H1 (cell line): ENCODE results near the gene MYO9A. TPM values are rescaled to one million over a fixed set of nuclear protein-coding genes. Genes with fewer than 3 reads are reported as not detected.

Experiments
- CTCF ChIA-PET: fragments of 300-600 bp; sonication (Branson Sonifier 250); formaldehyde crosslinking; loops from one replicate; lab custom pipeline; 2021; ENCODE audit not compliant: partially characterized antibody; lab: Charles Lee
- POLR2A ChIA-PET: fragments of 300-600 bp; sonication (Branson Sonifier 250); formaldehyde crosslinking; loops from one replicate; lab custom pipeline; 2021; ENCODE audit warnings: inconsistent platforms; ENCODE audit not compliant: partially characterized antibody; lab: Charles Lee
- DNase-seq, 2 experiments: peaks; one replicate each; pipeline versions ENCODE4 v3.0.0 to v3.0.0-alpha.2; 2010 to 2022; ENCODE audit warnings: low spot score in 2 of 2, low read depth in 1 of 2, mixed read lengths in 1 of 2
- FAIRE-seq: peaks from 2 replicates; lab custom pipeline; 2011; peaks lifted over from hg19 to GRCh38; lab: Jason Lieb, UNC
- H2AFZ ChIP-seq: 2 replicates; pipeline ENCODE4 v1.8.1; 2012; ENCODE audit warnings: low read length, inconsistent platforms
- H2AK5ac ChIP-seq: 2 replicates; pipeline ENCODE4 v1.6.1; 2013; ENCODE audit warnings: low read depth, low read length
- H2BK120ac ChIP-seq: replicated peaks from 2 replicates; pipeline ENCODE3; 2013; ENCODE audit warnings: low read depth, low read length, inconsistent platforms
- H2BK12ac ChIP-seq: 2 replicates; pipeline ENCODE4 v1.6.1; 2013; ENCODE audit warnings: low read depth, low read length
- H2BK15ac ChIP-seq: 2 replicates; pipeline ENCODE4 v1.6.1; 2013; ENCODE audit warnings: low read length
- H2BK20ac ChIP-seq: 2 replicates; pipeline ENCODE4 v1.6.1; 2013; ENCODE audit warnings: low read length
- H2BK5ac ChIP-seq: 2 replicates; pipeline ENCODE4 v1.6.1; 2013; ENCODE audit warnings: low read depth, low read length
- H3K14ac ChIP-seq: 2 replicates; pipeline ENCODE4 v1.6.1; 2013; ENCODE audit warnings: inconsistent platforms; ENCODE audit not compliant: insufficient read length
- H3K18ac ChIP-seq: 2 replicates; pipeline ENCODE4 v1.6.1; 2013; ENCODE audit warnings: low read length; ENCODE audit errors: extremely low read depth
- H3K23ac ChIP-seq: 2 replicates; pipeline ENCODE4 v1.6.1; 2013; ENCODE audit warnings: inconsistent platforms; ENCODE audit not compliant: insufficient read length
- H3K23me2 ChIP-seq: 2 replicates; pipeline ENCODE4 v1.6.1; 2013; ENCODE audit warnings: low read depth, low read length
- H3K27ac ChIP-seq: 2 replicates; pipeline ENCODE4 v1.6.1; 2011; ENCODE audit warnings: low read depth, low read length, inconsistent platforms
- H3K27me3 ChIP-seq, 4 experiments: replicated peaks in 1 of 4; 1 replicate in 1 of 4; 2 replicates in 3 of 4; pipeline versions ENCODE4 v1.6.1 to v1.8.1; 2011 to 2013; ENCODE audit warnings: low read length in 3 of 4, mild to moderate bottlenecking in 3 of 4, inconsistent platforms in 2 of 4, mixed read lengths in 2 of 4, moderate library complexity in 1 of 4; ENCODE audit not compliant: control insufficient read depth in 3 of 4, insufficient read depth in 3 of 4; ENCODE audit errors: extremely low read depth in 1 of 4
- H3K36me3 ChIP-seq, 4 experiments: 2 replicates each; pipeline versions ENCODE4 v1.6.1 to v1.8.1; 2011 to 2013; ENCODE audit warnings: mild to moderate bottlenecking in 4 of 4, low read length in 3 of 4, moderate library complexity in 2 of 4, control low read depth in 1 of 4, inconsistent platforms in 1 of 4; ENCODE audit not compliant: insufficient read depth in 4 of 4, control insufficient read depth in 2 of 4
- H3K4ac ChIP-seq: replicated peaks from 2 replicates; pipeline ENCODE3; 2013; ENCODE audit warnings: low read length, low read depth, mixed read lengths, inconsistent platforms; ENCODE audit not compliant: insufficient read length
- H3K4me1 ChIP-seq, 4 experiments: replicated peaks in 1 of 4; 1 replicate in 1 of 4; 2 replicates in 3 of 4; pipeline versions ENCODE4 v1.6.1 to v1.8.1; 2011 to 2013; ENCODE audit warnings: low read length in 3 of 4, inconsistent platforms in 2 of 4, mixed read lengths in 1 of 4; ENCODE audit not compliant: insufficient read depth in 4 of 4, control insufficient read depth in 3 of 4
- H3K4me2 ChIP-seq, 2 experiments: 2 replicates each; pipeline versions ENCODE4 v1.6.1 to v1.8.1; 2011 to 2013; ENCODE audit warnings: low read depth in 2 of 2, low read length in 2 of 2, control low read depth in 1 of 2, inconsistent platforms in 1 of 2, mild to moderate bottlenecking in 1 of 2; ENCODE audit not compliant: insufficient read depth in 1 of 2
- H3K4me3 ChIP-seq, 4 experiments: fragments of 200-600, 300-600 bp in 1 of 4; sonication (generic), shearing (Covaris generic), sonication (Bioruptor Twin) in 1 of 4; 2 replicates each; pipeline versions ENCODE4 v1.5.1 to v1.8.1; 2011 to 2016; ENCODE audit warnings: low read length in 4 of 4, low read depth in 3 of 4, control low read depth in 2 of 4, inconsistent platforms in 2 of 4, mild to moderate bottlenecking in 2 of 4, mixed read lengths in 1 of 4, moderate library complexity in 1 of 4; ENCODE audit not compliant: insufficient read depth in 2 of 4; ENCODE audit errors: extremely low read depth in 1 of 4
- H3K56ac ChIP-seq: replicated peaks from 2 replicates; pipeline ENCODE3; 2013; ENCODE audit warnings: low read depth, mild to moderate bottlenecking, mixed read lengths, low read length, inconsistent platforms; ENCODE audit not compliant: insufficient read length
- H3K79me1 ChIP-seq: 2 replicates; pipeline ENCODE4 v1.6.1; 2013; ENCODE audit warnings: low read depth, low read length, control low read depth
- H3K79me2 ChIP-seq, 2 experiments: 2 replicates each; pipeline versions ENCODE4 v1.6.1 to v1.8.1; 2012 to 2013; ENCODE audit warnings: low read length in 2 of 2, mild to moderate bottlenecking in 2 of 2, inconsistent platforms in 1 of 2; ENCODE audit not compliant: insufficient read depth in 2 of 2, control insufficient read depth in 1 of 2
- H3K9ac ChIP-seq, 4 experiments: replicated peaks in 1 of 4; 1 replicate in 1 of 4; 2 replicates in 3 of 4; pipeline versions ENCODE4 v1.6.1 to v1.8.1; 2011 to 2013; ENCODE audit warnings: low read depth in 3 of 4, low read length in 3 of 4, control low read depth in 2 of 4, mild to moderate bottlenecking in 2 of 4, moderate library complexity in 2 of 4, inconsistent platforms in 1 of 4; ENCODE audit errors: extremely low read depth in 1 of 4
- H3K9me3 ChIP-seq, 2 experiments: 2 replicates each; pipeline versions ENCODE4 v1.6.1 to v1.8.1; 2012 to 2013; ENCODE audit warnings: mild to moderate bottlenecking in 2 of 2, moderate library complexity in 2 of 2, control low read depth in 1 of 2, inconsistent platforms in 1 of 2, low read depth in 1 of 2, low read length in 1 of 2, mixed read lengths in 1 of 2; ENCODE audit not compliant: insufficient read depth in 2 of 2
- H4K20me1 ChIP-seq, 2 experiments: replicated peaks in 1 of 2; 2 replicates each; pipeline versions ENCODE3 to v1.8.1; 2011 to 2013; ENCODE audit warnings: inconsistent platforms in 2 of 2, low read length in 2 of 2, mild to moderate bottlenecking in 1 of 2; ENCODE audit not compliant: insufficient read depth in 2 of 2, control insufficient read depth in 1 of 2
- H4K5ac ChIP-seq: 2 replicates; pipeline ENCODE4 v1.6.1; 2013; ENCODE audit warnings: low read length, low read depth, mixed read lengths, inconsistent platforms; ENCODE audit not compliant: insufficient read length
- H4K8ac ChIP-seq: 2 replicates; pipeline ENCODE4 v1.8.0; 2013; ENCODE audit warnings: mild to moderate bottlenecking, moderate library complexity, low read length, inconsistent platforms; ENCODE audit not compliant: insufficient read depth; ENCODE audit errors: extremely low read depth
- H4K91ac ChIP-seq: replicated peaks from 2 replicates; pipeline ENCODE3; 2013; ENCODE audit warnings: low read length, mixed read lengths, inconsistent platforms; ENCODE audit not compliant: insufficient read length
- CHD1 ChIP-seq: IDR thresholded peaks from 2 replicates; pipeline ENCODE4 v1.6.1; 2012; ENCODE audit warnings: low read depth, low read length, improper control_type of control experiment
- POLR2A ChIP-seq, 2 experiments: IDR thresholded peaks; 1 replicate in 1 of 2; 2 replicates in 1 of 2; pipeline ENCODE4 v1.6.1; 2011; ENCODE audit warnings: low read depth in 2 of 2, low read length in 2 of 2, mild to moderate bottlenecking in 2 of 2; ENCODE audit errors: control extremely low read depth in 1 of 2
- SIN3A ChIP-seq, 2 experiments: IDR thresholded peaks in 1 of 2; conservative IDR thresholded peaks in 1 of 2; 2 replicates each; pipeline ENCODE4 v1.6.1; 2011 to 2012; ENCODE audit warnings: low read length in 2 of 2, improper control_type of control experiment in 1 of 2, low read depth in 1 of 2, mild to moderate bottlenecking in 1 of 2
- SP2 ChIP-seq: IDR thresholded peaks from 2 replicates; pipeline ENCODE4 v1.6.1; 2012; ENCODE audit warnings: mild to moderate bottlenecking, low read length, inconsistent platforms
- WGBS, 2 experiments: shearing (Covaris generic) in 1 of 2; methylation state at CpG; one replicate each; pipeline versions ENCODE4 v1.1.6 to v1.1.7; 2013 to 2015; ENCODE audit warnings: low lambda C conversion rate in 2 of 2, mixed read lengths in 2 of 2, inconsistent platforms in 1 of 2, low coverage in 1 of 2, missing lambda C conversion rate in 1 of 2; ENCODE audit not compliant: insufficient replicate concordance in 2 of 2, insufficient coverage in 1 of 2, insufficient read length in 1 of 2; ENCODE audit errors: extremely low coverage in 1 of 2, missing lambda C conversion rate in 1 of 2; 5-methylcytosine and 5-hydroxymethylcytosine counted together
- polyA plus RNA-seq, 7 experiments: library from polyadenylated mRNA; depleted of rRNA in 3 of 7; stranded (reverse) in 5 of 7; unstranded in 2 of 7; fragments of >200 nt in 5 of 7; fragments of 200-250 nt in 2 of 7; gene quantifications; 1 replicate in 5 of 7; 2 replicates in 1 of 7; 4 replicates in 1 of 7; pipeline versions ENCODE4 v1.2.1 to v1.2.3, GENCODE V29; 2011 to 2013; ENCODE audit warnings: missing spikeins in 2 of 7, mixed read lengths in 2 of 7
- total RNA-seq: library from RNA; stranded (reverse); fragmentation: NEBNext Ultra II Directional; extraction: Animal tissue kit (Norgen Biotek cat#: 25700); gene quantifications from 2 replicates; pipeline ENCODE4 v1.2.1, GENCODE V29; 2021
- TF ChIP-seq, protein P1 (sequence below): IDR thresholded peaks from 2 replicates; pipeline ENCODE4 v1.6.1; 2011; ENCODE audit warnings: low read length, improper control_type of control experiment

MYO9A gene
- total and polyA plus RNA-seq, 2 of the 8 experiments (the other 6 are each of a cell fraction or from before 2014, with no cell fraction given): 3.9 to 26.0 TPM

- TF ChIP-seq, protein P1, sequence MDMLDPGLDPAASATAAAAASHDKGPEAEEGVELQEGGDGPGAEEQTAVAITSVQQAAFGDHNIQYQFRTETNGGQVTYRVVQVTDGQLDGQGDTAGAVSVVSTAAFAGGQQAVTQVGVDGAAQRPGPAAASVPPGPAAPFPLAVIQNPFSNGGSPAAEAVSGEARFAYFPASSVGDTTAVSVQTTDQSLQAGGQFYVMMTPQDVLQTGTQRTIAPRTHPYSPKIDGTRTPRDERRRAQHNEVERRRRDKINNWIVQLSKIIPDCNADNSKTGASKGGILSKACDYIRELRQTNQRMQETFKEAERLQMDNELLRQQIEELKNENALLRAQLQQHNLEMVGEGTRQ: no peak
- no peak for TF ChIP-seq SP2
- no peak for TF ChIP-seq SIN3A (conservative IDR thresholded peaks at IDR 0.05 in 1 of 2, IDR thresholded peaks at IDR 0.05 in 1 of 2; ENCODE audit: low read depth in 1 of 2, low read length in 2 of 2)
- no peak for TF ChIP-seq POLR2A (IDR thresholded peaks at IDR 0.05; ENCODE audit: control extremely low read depth in 1 of 2, low read depth in 2 of 2, low read length in 2 of 2)
- no peak for TF ChIP-seq CHD1
- Histone ChIP-seq H3K27ac (no peak overlapping the region), H3K18ac (no peak overlapping the region), H3K4me3 (no peak overlapping the region), H3K4me2 (no peak overlapping the region), H3K9ac (no peak overlapping the region), H3K4ac (no peak overlapping the region), H4K8ac (no peak overlapping the region), H2BK5ac (no peak overlapping the region), H4K91ac (no peak overlapping the region), H4K20me1 (peaks cover 0 to 2% of the 10 kb centered on the region in 2 experiments), H3K79me2 (no peaks in the 10 kb centered on the region), H3K23ac (no peak overlapping the region), H3K79me1 (no peaks in the 10 kb centered on the region; the same call in 1 of the 2 replicates), H2AFZ (no peak overlapping the region), H2BK12ac (no peak overlapping the region), H2BK15ac (no peak overlapping the region), H3K36me3 (no peaks in the 10 kb centered on the region), H3K4me1 (no peaks in the 10 kb centered on the region), H3K14ac (no peak overlapping the region), H3K56ac (no peak overlapping the region), H2AK5ac (no peak overlapping the region), H2BK120ac (no peak overlapping the region), H3K9me3 (peaks cover 0 to 3% of the 10 kb centered on the region in 2 experiments; a peak in 1 of 4 replicates), H3K27me3 (no peaks in the 10 kb centered on the region), H2BK20ac (no peak overlapping the region), H3K23me2 (no peaks in the 10 kb centered on the region; the same call in 1 of the 2 replicates), H4K5ac (no peak overlapping the region)
- DNase-seq (no peak), FAIRE-seq (no peak)
- ChIA-PET CTCF (no interaction called here), POLR2A (no interaction called here)
- 96% methylated on average over 7 of the region's 7 CpGs; no CpG with 5 or more reads in 1 of the 2 experiments for WGBS, 2 experiments
These were observed 84.2 kb downstream of the MYO9A start for GRCh38 chr15:72033711-72034110.
